HEK293T (cell line): ENCODE measurements around the gene IL2RG.

ENCODE experiments used
- BHLHE40 ChIP-seq: fragments of 450-650 bp; IDR thresholded peaks from 2 replicates; pipeline ENCODE4 v1.6.1; 2016; ENCODE audit warnings: mild to moderate bottlenecking, moderate library complexity, borderline replicate concordance
- SP1 ChIP-seq: fragments of 450-650 bp; IDR thresholded peaks from 2 replicates; pipeline ENCODE4 v1.6.1; 2017
- SUZ12 ChIP-seq: fragments of 450-650 bp; IDR thresholded peaks from 2 replicates; pipeline ENCODE4 v1.6.1; 2016; ENCODE audit warnings: mild to moderate bottlenecking

- no peak for TF ChIP-seq BHLHE40
- no peak for TF ChIP-seq SP1
- TF ChIP-seq SUZ12, result no peak
These were observed 8.0 kb downstream of the IL2RG start for GRCh38 chrX:71103110-71103983.
